Nephron (organoid): ENCODE data around the gene ASTN2.

Source experiments
- H3K27ac Mint-ChIP-seq, 3 experiments: 2 replicates each; pipeline ENCODE4 v1.8.0; 2020; ENCODE audit warnings: mixed read lengths in 3 of 3, mild to moderate bottlenecking in 2 of 3, moderate library complexity in 1 of 3
- H3K27me3 Mint-ChIP-seq: 2 replicates; pipeline ENCODE4 v1.8.0; 2021; ENCODE audit warnings: low read depth, mild to moderate bottlenecking, moderate library complexity, mixed read lengths
- H3K36me3 Mint-ChIP-seq: 2 replicates; pipeline ENCODE4 v1.8.0; 2020; ENCODE audit warnings: low read depth, mixed read lengths
- H3K4me1 Mint-ChIP-seq: 2 replicates; pipeline ENCODE4 v1.8.0; 2020; ENCODE audit warnings: mixed read lengths
- H3K4me3 Mint-ChIP-seq, 3 experiments: 2 replicates each; pipeline ENCODE4 v1.8.0; 2020; ENCODE audit warnings: mild to moderate bottlenecking in 3 of 3, mixed read lengths in 3 of 3, moderate library complexity in 2 of 3
- H3K9me3 Mint-ChIP-seq: 2 replicates; pipeline ENCODE4 v1.8.0; 2020; ENCODE audit warnings: mixed read lengths
- CTCF ChIP-seq, 3 experiments: fragments of 200-600 bp; sonication (generic); IDR thresholded peaks; one replicate each; pipeline ENCODE4 v1.5.0; 2021; ENCODE audit warnings: antibody characterized with exemption in 3 of 3; ENCODE audit not compliant: unreplicated experiment in 3 of 3

ASTN2 gene

GRCh38 chr9:117000834-117001233, 414.0 kb downstream of the ASTN2 start:
- H3K27ac Mint-ChIP-seq = no peak overlapping the region
- H3K4me3 Mint-ChIP-seq = no peak overlapping the region
- no peaks in the 10 kb centered on the region for H3K9me3 Mint-ChIP-seq
- H3K36me3 Mint-ChIP-seq = no peaks in the 10 kb centered on the region
- H3K27me3 Mint-ChIP-seq = no peaks in the 10 kb centered on the region
- TF ChIP-seq CTCF (IDR thresholded peaks at IDR 0.05; ENCODE audit: unreplicated experiment in 3 of 3) = no peak
- H3K4me1 Mint-ChIP-seq = no peaks in the 10 kb centered on the region

GRCh38 chr9:117000196-117000723, 414.6 kb downstream of the ASTN2 start:
- no peak overlapping the region for H3K27ac Mint-ChIP-seq
- H3K9me3 Mint-ChIP-seq = no peaks in the 10 kb centered on the region
- H3K27me3 Mint-ChIP-seq = no peaks in the 10 kb centered on the region
- H3K4me1 Mint-ChIP-seq = no peaks in the 10 kb centered on the region
- H3K36me3 Mint-ChIP-seq = no peaks in the 10 kb centered on the region
- no peak overlapping the region for H3K4me3 Mint-ChIP-seq
- TF ChIP-seq CTCF (IDR thresholded peaks at IDR 0.05; ENCODE audit: unreplicated experiment in 3 of 3) = no peak

- no peaks in the 10 kb centered on the region for H3K4me1 Mint-ChIP-seq
- no peak overlapping the region for H3K27ac Mint-ChIP-seq
- no peaks in the 10 kb centered on the region for H3K36me3 Mint-ChIP-seq
- no peaks in the 10 kb centered on the region for H3K27me3 Mint-ChIP-seq
- no peak for TF ChIP-seq CTCF (IDR thresholded peaks at IDR 0.05; ENCODE audit: unreplicated experiment in 3 of 3)
- no peak overlapping the region for H3K4me3 Mint-ChIP-seq
- H3K9me3 Mint-ChIP-seq = no peaks in the 10 kb centered on the region
These were observed 416.6 kb downstream of the ASTN2 start for GRCh38 chr9:116998305-116998704.

- Mint-ChIP-seq H3K27me3 (no peaks in the 10 kb centered on the region), H3K4me1 (no peaks in the 10 kb centered on the region), H3K4me3 (no peak overlapping the region), H3K9me3 (no peaks in the 10 kb centered on the region), H3K36me3 (no peaks in the 10 kb centered on the region), H3K27ac (no peak overlapping the region)
- no peak for TF ChIP-seq CTCF (IDR thresholded peaks at IDR 0.05; ENCODE audit: unreplicated experiment in 3 of 3)
These were observed 422.0 kb downstream of the ASTN2 start for GRCh38 chr9:116992865-116993264.

GRCh38 chr9:116991051-116991450, 423.8 kb downstream of the ASTN2 start:
- H3K36me3 Mint-ChIP-seq = no peaks in the 10 kb centered on the region
- no peaks in the 10 kb centered on the region for H3K4me1 Mint-ChIP-seq
- no peak overlapping the region for H3K27ac Mint-ChIP-seq
- TF ChIP-seq CTCF (IDR thresholded peaks at IDR 0.05; ENCODE audit: unreplicated experiment in 3 of 3) = no peak
- no peak overlapping the region for H3K4me3 Mint-ChIP-seq
- H3K9me3 Mint-ChIP-seq = no peaks in the 10 kb centered on the region
- H3K27me3 Mint-ChIP-seq = peaks cover 8% of the 10 kb centered on the region

GRCh38 chr9:116990592-116990991, 424.3 kb downstream of the ASTN2 start:
- Mint-ChIP-seq H3K27ac (no peak overlapping the region), H3K4me3 (no peak overlapping the region)
- TF ChIP-seq CTCF (IDR thresholded peaks at IDR 0.05; ENCODE audit: unreplicated experiment in 3 of 3) = no peak

More at GRCh38 chr9:116990592-116990991, 424.3 kb downstream of the ASTN2 start:
- Mint-ChIP-seq H3K27me3 (peaks cover 8% of the 10 kb centered on the region), H3K36me3 (no peaks in the 10 kb centered on the region), H3K9me3 (no peaks in the 10 kb centered on the region), H3K4me1 (no peaks in the 10 kb centered on the region)
